Astrocyte (in vitro differentiated cells and primary cell): ENCODE measurements around the gene RNF146.
A peak's percentile ranks its signal among the peaks of the same experiment; 100 is the strongest.

Source experiments
- EZH2 ChIP-seq: IDR thresholded peaks from 2 replicates; pipeline ENCODE4 v1.6.1; 2012; ENCODE audit warnings: mild to moderate bottlenecking, low read length, inconsistent platforms; ENCODE audit not compliant: insufficient read depth
- TF ChIP-seq, protein P1 (sequence below): IDR thresholded peaks from 2 replicates; pipeline ENCODE4 v1.5.1; 2011; ENCODE audit warnings: low read depth, mild to moderate bottlenecking, inconsistent platforms, low read length, moderate library complexity; ENCODE audit not compliant: insufficient read depth

GRCh38 chr6:127266178-127266891 lies at the start of gene RNF146:
- TF ChIP-seq, protein P1, sequence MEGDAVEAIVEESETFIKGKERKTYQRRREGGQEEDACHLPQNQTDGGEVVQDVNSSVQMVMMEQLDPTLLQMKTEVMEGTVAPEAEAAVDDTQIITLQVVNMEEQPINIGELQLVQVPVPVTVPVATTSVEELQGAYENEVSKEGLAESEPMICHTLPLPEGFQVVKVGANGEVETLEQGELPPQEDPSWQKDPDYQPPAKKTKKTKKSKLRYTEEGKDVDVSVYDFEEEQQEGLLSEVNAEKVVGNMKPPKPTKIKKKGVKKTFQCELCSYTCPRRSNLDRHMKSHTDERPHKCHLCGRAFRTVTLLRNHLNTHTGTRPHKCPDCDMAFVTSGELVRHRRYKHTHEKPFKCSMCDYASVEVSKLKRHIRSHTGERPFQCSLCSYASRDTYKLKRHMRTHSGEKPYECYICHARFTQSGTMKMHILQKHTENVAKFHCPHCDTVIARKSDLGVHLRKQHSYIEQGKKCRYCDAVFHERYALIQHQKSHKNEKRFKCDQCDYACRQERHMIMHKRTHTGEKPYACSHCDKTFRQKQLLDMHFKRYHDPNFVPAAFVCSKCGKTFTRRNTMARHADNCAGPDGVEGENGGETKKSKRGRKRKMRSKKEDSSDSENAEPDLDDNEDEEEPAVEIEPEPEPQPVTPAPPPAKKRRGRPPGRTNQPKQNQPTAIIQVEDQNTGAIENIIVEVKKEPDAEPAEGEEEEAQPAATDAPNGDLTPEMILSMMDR, result peak; percentile 78
- no peak for TF ChIP-seq EZH2
